ENCODE measurements around the gene ZKSCAN4.

The ZKSCAN4 gene

DNA sequence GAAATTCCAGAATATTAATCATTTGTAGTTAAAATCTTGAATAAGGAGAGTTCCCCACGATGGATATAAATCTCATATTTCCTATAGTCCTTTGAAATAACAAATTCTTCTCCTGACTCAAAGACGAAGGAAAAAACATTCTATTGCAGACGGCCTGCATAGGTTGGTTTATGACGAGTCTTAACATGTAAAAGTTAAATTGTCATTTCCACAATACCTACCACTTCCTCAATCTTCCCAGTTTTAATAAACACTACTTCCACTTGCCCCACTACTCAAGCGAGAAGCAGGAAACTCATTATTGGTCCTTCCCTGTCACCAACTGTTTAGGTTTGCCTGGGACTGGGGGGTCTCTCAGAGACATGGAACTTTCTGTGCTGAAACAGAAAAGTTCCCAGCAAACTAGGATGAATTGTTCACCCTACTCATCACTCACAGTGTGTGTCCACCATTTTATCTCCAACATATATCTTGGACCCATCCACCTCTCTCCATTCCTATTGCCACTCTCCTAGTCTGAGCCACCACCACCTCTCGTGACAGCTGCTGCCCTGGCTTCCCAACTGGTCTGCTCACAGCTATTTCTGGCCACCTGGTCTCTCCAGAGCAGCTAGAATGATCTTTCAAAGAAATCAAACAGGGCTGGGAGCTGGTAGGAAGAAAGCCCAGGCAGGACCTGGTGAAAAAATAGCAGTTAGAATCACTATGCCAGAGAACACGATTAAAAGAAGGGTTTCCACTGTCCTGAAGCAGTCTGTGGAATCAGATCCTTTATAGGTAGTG, 42.1 kb downstream of the ZKSCAN4 start:
- in situ Hi-C loops (cut with HindIII; ENCODE audit: low sequenced_read_pairs) = no loop called here

DNA sequence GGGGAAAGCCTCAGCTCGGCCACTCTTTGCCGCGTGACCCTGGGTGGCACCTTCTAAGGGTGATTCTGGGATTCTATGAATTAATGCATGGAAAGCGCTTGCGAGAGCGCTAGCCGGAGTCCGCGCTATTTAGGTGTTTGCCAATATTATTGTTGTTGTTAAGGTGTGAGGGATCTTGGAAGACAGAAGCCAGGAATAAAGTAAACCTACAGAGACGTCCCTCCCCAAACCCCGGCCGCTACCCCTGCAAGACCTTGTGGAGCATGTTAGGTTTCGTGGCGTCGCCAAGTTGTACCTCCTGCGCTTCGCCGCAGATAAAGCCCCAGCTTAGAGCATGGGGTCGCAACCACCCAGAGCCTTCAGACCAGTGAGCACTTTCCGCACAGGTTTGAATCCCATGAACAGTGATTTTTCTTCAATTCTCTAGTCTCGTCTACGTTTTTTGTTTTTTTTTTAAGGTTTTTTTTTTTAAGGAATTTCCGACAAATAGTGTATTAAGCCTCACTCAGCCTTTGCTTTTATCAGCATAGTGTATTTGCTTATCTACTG, 43.9 kb downstream of the ZKSCAN4 start:
- in situ Hi-C loops (cut with HindIII; ENCODE audit: low sequenced_read_pairs) = no loop called here

DNA sequence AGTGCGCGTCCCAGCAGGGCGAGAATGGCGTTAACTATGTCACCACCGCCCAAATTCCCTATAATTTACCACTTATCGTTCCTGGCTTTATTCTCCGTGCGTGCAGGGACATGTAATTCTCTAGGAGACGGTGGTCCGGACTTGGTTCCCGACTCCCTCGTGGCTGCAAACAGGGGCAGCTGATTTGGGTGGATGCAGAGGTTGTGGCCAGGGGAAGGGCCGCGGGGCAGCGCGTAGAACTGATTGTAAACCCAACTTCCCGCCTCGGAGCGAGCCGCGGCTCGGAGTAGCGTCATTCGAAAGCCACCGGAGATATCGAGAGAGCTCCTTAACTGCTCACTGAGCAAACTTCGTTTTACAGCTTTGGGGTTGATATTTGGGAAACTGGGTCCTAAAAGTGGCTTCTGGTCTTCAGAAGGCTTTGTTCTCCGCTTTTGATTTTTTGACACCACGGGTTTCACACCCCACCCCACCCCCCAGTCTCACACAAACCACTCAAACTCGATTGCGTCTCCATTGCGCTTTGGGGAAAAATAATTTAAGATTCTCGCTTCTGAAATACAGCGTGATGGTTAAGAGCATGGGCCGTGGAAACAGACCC, 44.5 kb downstream of the ZKSCAN4 start:
- in situ Hi-C loops (cut with HindIII; ENCODE audit: low sequenced_read_pairs) = no loop called here

DNA sequence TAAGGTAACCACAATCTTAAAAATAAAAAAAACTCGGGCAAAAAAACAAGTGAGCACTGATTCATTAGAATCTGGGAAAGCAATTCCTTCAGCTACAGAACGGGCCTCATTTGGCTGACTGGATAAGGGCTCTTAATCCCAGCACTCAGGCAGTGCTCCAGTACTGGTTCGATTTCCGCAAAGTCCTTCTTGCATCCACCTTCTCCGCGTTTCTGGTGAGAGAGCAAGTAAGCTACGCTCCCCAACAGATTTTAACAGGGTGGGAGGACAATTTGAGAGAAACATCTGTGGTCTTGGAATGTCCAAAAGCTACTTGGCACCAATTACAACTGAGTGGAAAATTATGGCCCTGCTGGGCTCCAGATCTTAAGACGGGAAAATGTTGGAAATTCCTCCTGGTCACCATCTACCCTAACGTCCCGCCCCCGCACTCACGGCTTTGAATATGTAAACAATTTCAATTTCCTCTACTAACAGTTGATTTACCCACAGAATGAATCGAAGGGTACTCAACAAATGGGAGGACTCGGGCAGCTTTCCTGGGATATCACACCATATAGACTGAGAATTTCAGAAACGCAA, 45.0 kb downstream of the ZKSCAN4 start:
- in situ Hi-C loops (cut with HindIII; ENCODE audit: low sequenced_read_pairs) = no loop called here

DNA sequence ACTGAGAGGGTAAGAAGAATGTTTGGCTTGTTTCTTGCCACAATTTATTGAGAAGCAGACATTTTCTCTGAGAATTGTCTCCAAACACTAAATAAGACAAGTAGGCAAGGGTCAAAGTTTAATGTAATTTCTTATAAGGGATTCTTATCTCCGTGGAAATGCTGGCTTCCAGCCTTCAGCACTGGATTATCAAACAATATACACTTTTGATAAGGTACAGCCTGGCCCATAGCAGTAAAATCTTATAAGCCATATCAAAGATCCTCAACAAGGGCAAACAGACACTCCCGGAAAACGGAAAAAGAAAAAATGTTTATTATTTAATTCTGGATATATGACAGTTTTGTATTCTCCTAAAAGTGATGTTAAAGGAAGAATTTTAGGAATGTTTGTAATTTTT, 45.5 kb downstream of the ZKSCAN4 start:
- in situ Hi-C loops (cut with HindIII; ENCODE audit: low sequenced_read_pairs) = no loop called here

DNA sequence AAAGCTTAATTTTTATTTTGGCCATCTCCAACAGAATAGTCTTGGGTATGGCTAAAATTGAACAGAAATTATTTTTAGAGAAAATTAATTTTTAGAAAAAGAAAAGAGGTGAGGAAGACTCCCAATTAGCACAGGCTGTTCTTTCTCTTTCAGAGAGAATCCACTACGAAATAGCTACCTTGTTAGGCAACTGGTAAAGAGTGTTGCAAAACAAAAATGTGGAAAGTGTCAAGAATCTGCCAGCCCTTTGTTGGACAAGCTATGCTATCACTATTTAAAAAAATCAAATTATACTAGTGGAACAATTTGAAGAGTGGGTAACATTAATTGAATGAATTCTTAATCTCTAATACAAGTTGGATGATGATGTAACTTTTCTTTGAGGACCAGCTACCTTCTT, 46.2 kb downstream of the ZKSCAN4 start:
- in situ Hi-C loops (cut with HindIII; ENCODE audit: low sequenced_read_pairs) = no loop called here

DNA sequence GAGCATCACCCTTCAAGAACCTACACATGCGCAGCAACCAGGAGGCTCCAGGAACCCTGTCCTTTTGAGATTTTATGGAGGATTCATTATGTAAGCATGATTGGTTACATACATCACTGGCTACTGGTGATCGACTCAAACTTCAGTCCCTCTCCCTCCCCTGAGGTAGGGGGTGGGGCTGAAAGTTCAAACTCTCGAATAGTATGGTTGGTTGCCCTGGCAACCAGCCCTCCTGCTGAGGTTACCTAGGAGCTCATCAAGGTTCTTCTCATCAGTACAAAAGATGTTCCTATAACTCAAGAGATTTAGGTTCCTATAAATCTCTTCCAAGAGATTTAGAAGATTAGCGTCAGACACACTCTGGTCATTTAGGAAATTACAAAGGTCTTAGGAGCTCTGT, 48.9 kb downstream of the ZKSCAN4 start:
- in situ Hi-C loops (cut with HindIII; ENCODE audit: low sequenced_read_pairs) = no loop called here

DNA sequence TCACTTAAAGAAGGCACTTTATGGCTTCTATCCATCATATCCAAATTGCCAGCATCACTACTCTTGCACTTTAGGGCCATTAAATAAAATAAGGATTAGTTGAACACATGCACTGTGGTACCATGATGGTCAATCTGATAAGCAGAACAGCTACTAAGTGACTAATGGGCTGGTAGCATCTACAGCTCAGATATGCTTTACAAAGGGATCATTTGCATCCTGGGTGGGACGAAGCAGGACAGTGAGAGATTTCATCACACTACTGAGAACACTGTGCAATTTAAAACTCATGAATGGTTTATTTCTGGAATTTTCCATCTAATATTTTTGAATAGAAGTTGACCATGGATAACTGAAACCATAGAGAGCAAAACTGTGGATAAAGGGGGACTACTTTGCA, 52.0 kb downstream of the ZKSCAN4 start:
- in situ Hi-C loops (cut with HindIII; ENCODE audit: low sequenced_read_pairs) = no loop called here

All from DLD1 (cell line).